HepG2 (cell line): ENCODE measurements around the gene GABRR3. TPM values are rescaled to one million over a fixed set of nuclear protein-coding genes. Genes with fewer than 3 reads are reported as not detected.

Experiments used
- BCL6 ChIP-seq: IDR thresholded peaks from 2 replicates; pipeline ENCODE4 v1.6.1; 2016; ENCODE audit warnings: missing genetic modification reagents, missing compliant biosample characterization
- DMAP1 ChIP-seq: IDR thresholded peaks from 2 replicates; pipeline ENCODE4 v1.6.1; 2016
- EEA1 ChIP-seq: sonication (generic); formaldehyde crosslinking; IDR thresholded peaks from 2 replicates; pipeline ENCODE4 v1.5.1; 2020; ENCODE audit warnings: mild to moderate bottlenecking, missing genetic modification reagents, borderline replicate concordance
- GATAD1 ChIP-seq: IDR thresholded peaks from 2 replicates; pipeline ENCODE4 v1.6.1; 2016; ENCODE audit warnings: missing genetic modification reagents, missing compliant biosample characterization
- KDM1A ChIP-seq: IDR thresholded peaks from 2 replicates; pipeline ENCODE4 v1.6.1; 2016; ENCODE audit warnings: missing compliant biosample characterization
- MED13 ChIP-seq: sonication (generic); formaldehyde crosslinking; IDR thresholded peaks from 2 replicates; pipeline ENCODE4 v1.5.0; 2020; ENCODE audit warnings: missing genetic modification reagents
- MEIS1 ChIP-seq: sonication (generic); formaldehyde crosslinking; IDR thresholded peaks from 2 replicates; pipeline ENCODE4 v1.9.0; 2021; ENCODE audit warnings: mild to moderate bottlenecking, missing genetic modification reagents, moderate library complexity, borderline replicate concordance
- MIXL1 ChIP-seq: IDR thresholded peaks from 2 replicates; pipeline ENCODE4 v1.6.1; 2016
- MYC ChIP-seq: sonication (generic); formaldehyde crosslinking; IDR thresholded peaks from 2 replicates; pipeline ENCODE4 v1.9.0; 2021; ENCODE audit warnings: missing genetic modification reagents, borderline replicate concordance
- RARA ChIP-seq: IDR thresholded peaks from 2 replicates; pipeline ENCODE4 v1.6.1; 2016; ENCODE audit warnings: missing genetic modification reagents, missing compliant biosample characterization
- REPIN1 ChIP-seq: sonication (generic); formaldehyde crosslinking; IDR thresholded peaks from 2 replicates; pipeline ENCODE4 v1.8.0; 2022; ENCODE audit warnings: missing genetic modification reagents, low read depth, mild to moderate bottlenecking, borderline replicate concordance
- RXRB ChIP-seq: IDR thresholded peaks from 2 replicates; pipeline ENCODE4 v1.6.1; 2016; ENCODE audit warnings: borderline replicate concordance, missing genetic modification reagents, missing compliant biosample characterization
- SMAD3 ChIP-seq: sonication (generic); formaldehyde crosslinking; IDR thresholded peaks from 2 replicates; pipeline ENCODE4 v1.4.0; 2020; ENCODE audit warnings: missing genetic modification reagents
- SMC3 ChIP-seq: IDR thresholded peaks from 2 replicates; pipeline ENCODE4 v1.6.1; 2011; ENCODE audit warnings: low read length, improper control_type of control experiment
- SP5 ChIP-seq: IDR thresholded peaks from 2 replicates; pipeline ENCODE4 v1.6.1; 2016; ENCODE audit warnings: low read depth, borderline replicate concordance
- TBX2 ChIP-seq: sonication (generic); formaldehyde crosslinking; IDR thresholded peaks from 2 replicates; pipeline ENCODE4 v1.5.0; 2020; ENCODE audit warnings: missing genetic modification reagents, mild to moderate bottlenecking, borderline replicate concordance
- ZNF274 ChIP-seq: sonication (generic); formaldehyde crosslinking; IDR thresholded peaks from 2 replicates; pipeline ENCODE4 v1.5.1; 2020; ENCODE audit warnings: mild to moderate bottlenecking, missing genetic modification reagents
- ZNF562 ChIP-seq: sonication (generic); formaldehyde crosslinking; IDR thresholded peaks from 2 replicates; pipeline ENCODE4 v1.8.0; 2022; ENCODE audit warnings: missing genetic modification reagents, borderline replicate concordance
- ZNF652 ChIP-seq: IDR thresholded peaks from 2 replicates; pipeline ENCODE4 v1.6.1; 2016; ENCODE audit warnings: low read depth, borderline replicate concordance
- ZNF878 ChIP-seq: sonication (generic); formaldehyde crosslinking; IDR thresholded peaks from 2 replicates; pipeline ENCODE4 v1.8.1; 2023; ENCODE audit warnings: mild to moderate bottlenecking, missing genetic modification reagents, moderate library complexity
- polyA plus RNA-seq, 8 experiments: library from polyadenylated mRNA; depleted of rRNA in 3 of 8; stranded (reverse) in 7 of 8; unstranded in 1 of 8; fragments of >200 nt; fragmentation: Illumina TruSeq in 4 of 8; extraction: Trizol in 4 of 8; gene quantifications; 2 replicates each; pipeline versions ENCODE4 v1.2.1 to v1.2.3, GENCODE V29; 2011 to 2016; ENCODE audit warnings: low read depth in 4 of 8, missing spikeins in 1 of 8, mixed read lengths in 1 of 8; ENCODE audit not compliant: insufficient read depth in 1 of 8
- total RNA-seq, 5 experiments: library from RNA; depleted of rRNA; stranded (reverse); fragments of >200 nt; fragmentation: Illumina TruSeq; extraction: Trizol; gene quantifications; 2 replicates each; pipeline ENCODE4 v1.2.3, GENCODE V29; 2016; ENCODE audit warnings: low read depth in 1 of 5
- TF ChIP-seq, protein P1 (sequence below): sonication (generic); formaldehyde crosslinking; IDR thresholded peaks from 2 replicates; pipeline ENCODE4 v1.4.0; 2020; ENCODE audit warnings: missing genetic modification reagents, borderline replicate concordance
- TF ChIP-seq, protein P2 (sequence below): sonication (generic); formaldehyde crosslinking; IDR thresholded peaks from 2 replicates; pipeline ENCODE4 v1.4.0; 2020; ENCODE audit warnings: missing genetic modification reagents
- TF ChIP-seq, protein P3 (sequence below), 2 experiments: IDR thresholded peaks; 2 replicates each; pipeline ENCODE4 v1.6.1; 2011 to 2012; ENCODE audit warnings: low read length in 2 of 2, borderline replicate concordance in 1 of 2, low read depth in 1 of 2, mild to moderate bottlenecking in 1 of 2, moderate library complexity in 1 of 2
- TF ChIP-seq, protein P4 (sequence below): IDR thresholded peaks from 2 replicates; pipeline ENCODE4 v1.6.1; 2018; ENCODE audit warnings: missing genetic modification reagents, mild to moderate bottlenecking, missing compliant biosample characterization

Gene GABRR3
- total and polyA plus RNA-seq, 2 of the 13 experiments (the other 11 are each of a cell fraction or from before 2014, with no cell fraction given), result 0.42 to 0.83 TPM

DNA sequence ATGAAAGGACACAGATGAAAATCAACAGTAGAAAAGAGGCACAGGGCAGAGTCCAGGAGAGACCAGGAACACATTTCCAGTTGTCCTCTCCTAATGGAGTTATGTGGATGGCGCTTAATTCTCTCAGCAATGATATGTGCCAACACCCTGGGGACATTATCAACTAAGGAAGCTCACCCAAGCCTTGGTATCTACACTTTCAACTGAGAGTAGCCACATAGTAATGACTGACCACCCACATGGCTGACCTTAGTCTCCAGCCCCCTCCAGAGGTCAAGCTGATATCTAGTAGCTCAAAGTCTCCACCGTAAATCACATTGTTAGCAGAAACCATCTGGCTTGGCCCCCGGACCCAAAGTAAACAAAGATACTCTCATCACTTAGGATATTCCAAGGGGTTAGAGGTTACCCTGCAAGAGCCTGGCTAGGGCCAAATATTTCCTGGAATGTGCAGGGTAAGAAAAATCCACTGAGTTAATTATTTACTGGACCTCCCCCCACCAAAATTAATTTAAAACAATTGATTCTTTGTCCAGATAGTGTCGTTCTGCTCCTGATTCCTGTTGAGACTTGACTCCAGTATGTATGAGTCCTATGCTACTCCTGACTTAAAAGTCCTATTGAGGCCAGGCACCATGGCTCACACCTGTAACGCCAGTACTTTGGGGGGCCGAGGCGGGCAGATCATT, 24.8 kb downstream of the GABRR3 start (continued):
- TF ChIP-seq, protein P1, sequence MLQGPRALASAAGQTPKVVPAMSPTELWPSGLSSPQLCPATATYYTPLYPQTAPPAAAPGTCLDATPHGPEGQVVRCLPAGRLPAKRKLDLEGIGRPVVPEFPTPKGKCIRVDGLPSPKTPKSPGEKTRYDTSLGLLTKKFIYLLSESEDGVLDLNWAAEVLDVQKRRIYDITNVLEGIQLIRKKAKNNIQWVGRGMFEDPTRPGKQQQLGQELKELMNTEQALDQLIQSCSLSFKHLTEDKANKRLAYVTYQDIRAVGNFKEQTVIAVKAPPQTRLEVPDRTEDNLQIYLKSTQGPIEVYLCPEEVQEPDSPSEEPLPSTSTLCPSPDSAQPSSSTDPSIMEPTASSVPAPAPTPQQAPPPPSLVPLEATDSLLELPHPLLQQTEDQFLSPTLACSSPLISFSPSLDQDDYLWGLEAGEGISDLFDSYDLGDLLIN (CRISPR knock-in tag), result no peak
- TF ChIP-seq MYC (CRISPR knock-in tag), result peak; percentile 71; the same call in 1 of the 2 replicates
- no peak for TF ChIP-seq ZNF562
- TF ChIP-seq SMC3, result peak; percentile 33; the same call in 1 of the 2 replicates
- TF ChIP-seq ZNF878 (CRISPR knock-in tag), result peak; percentile 80; the same call in 1 of the 2 replicates
- peak; percentile 71; the same call in 1 of the 2 replicates for TF ChIP-seq MED13 (CRISPR knock-in tag)
- peak; percentile 46; the same call in 1 of the 2 replicates for TF ChIP-seq KDM1A (CRISPR knock-in tag)
- TF ChIP-seq EEA1 (CRISPR knock-in tag), result no peak
- TF ChIP-seq RXRB, result no peak
- TF ChIP-seq, protein P2, sequence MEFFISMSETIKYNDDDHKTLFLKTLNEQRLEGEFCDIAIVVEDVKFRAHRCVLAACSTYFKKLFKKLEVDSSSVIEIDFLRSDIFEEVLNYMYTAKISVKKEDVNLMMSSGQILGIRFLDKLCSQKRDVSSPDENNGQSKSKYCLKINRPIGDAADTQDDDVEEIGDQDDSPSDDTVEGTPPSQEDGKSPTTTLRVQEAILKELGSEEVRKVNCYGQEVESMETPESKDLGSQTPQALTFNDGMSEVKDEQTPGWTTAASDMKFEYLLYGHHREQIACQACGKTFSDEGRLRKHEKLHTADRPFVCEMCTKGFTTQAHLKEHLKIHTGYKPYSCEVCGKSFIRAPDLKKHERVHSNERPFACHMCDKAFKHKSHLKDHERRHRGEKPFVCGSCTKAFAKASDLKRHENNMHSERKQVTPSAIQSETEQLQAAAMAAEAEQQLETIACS (CRISPR knock-in tag), result no peak
- TF ChIP-seq MIXL1, result peak; percentile 85; the same call in 1 of the 2 replicates
- 0 out of 2 replicates have a peak, but pooled peaks have one; percentile 45 for TF ChIP-seq DMAP1 (CRISPR knock-in tag)
- peak; percentile 62; the same call in 1 of the 2 replicates for TF ChIP-seq MEIS1 (CRISPR knock-in tag)
- TF ChIP-seq, protein P3, sequence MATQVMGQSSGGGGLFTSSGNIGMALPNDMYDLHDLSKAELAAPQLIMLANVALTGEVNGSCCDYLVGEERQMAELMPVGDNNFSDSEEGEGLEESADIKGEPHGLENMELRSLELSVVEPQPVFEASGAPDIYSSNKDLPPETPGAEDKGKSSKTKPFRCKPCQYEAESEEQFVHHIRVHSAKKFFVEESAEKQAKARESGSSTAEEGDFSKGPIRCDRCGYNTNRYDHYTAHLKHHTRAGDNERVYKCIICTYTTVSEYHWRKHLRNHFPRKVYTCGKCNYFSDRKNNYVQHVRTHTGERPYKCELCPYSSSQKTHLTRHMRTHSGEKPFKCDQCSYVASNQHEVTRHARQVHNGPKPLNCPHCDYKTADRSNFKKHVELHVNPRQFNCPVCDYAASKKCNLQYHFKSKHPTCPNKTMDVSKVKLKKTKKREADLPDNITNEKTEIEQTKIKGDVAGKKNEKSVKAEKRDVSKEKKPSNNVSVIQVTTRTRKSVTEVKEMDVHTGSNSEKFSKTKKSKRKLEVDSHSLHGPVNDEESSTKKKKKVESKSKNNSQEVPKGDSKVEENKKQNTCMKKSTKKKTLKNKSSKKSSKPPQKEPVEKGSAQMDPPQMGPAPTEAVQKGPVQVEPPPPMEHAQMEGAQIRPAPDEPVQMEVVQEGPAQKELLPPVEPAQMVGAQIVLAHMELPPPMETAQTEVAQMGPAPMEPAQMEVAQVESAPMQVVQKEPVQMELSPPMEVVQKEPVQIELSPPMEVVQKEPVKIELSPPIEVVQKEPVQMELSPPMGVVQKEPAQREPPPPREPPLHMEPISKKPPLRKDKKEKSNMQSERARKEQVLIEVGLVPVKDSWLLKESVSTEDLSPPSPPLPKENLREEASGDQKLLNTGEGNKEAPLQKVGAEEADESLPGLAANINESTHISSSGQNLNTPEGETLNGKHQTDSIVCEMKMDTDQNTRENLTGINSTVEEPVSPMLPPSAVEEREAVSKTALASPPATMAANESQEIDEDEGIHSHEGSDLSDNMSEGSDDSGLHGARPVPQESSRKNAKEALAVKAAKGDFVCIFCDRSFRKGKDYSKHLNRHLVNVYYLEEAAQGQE (IDR thresholded peaks at IDR 0.05; ENCODE audit: borderline replicate concordance in 1 of 2, low read depth in 1 of 2, low read length in 2 of 2), result 0 out of 4 replicates have a peak, but pooled peaks of 1 of the 2 experiments have one; percentile 26
- TF ChIP-seq RARA (CRISPR knock-in tag), result peak; percentile 58
- TF ChIP-seq ZNF274 (CRISPR knock-in tag), result no peak
- peak; percentile 86 for TF ChIP-seq TBX2
- TF ChIP-seq BCL6 (CRISPR knock-in tag), result peak; percentile 93
- TF ChIP-seq SMAD3 (CRISPR knock-in tag), result 0 out of 2 replicates have a peak, but pooled peaks have one; percentile 72
- peak; percentile 86; the same call in 1 of the 2 replicates for TF ChIP-seq REPIN1 (CRISPR knock-in tag)
- peak; percentile 27; the same call in 1 of the 2 replicates for TF ChIP-seq SP5 (CRISPR knock-in tag)
- TF ChIP-seq GATAD1 (CRISPR knock-in tag), result peak; percentile 40; the same call in 1 of the 2 replicates
- no peak for TF ChIP-seq ZNF652
- TF ChIP-seq, protein P4, sequence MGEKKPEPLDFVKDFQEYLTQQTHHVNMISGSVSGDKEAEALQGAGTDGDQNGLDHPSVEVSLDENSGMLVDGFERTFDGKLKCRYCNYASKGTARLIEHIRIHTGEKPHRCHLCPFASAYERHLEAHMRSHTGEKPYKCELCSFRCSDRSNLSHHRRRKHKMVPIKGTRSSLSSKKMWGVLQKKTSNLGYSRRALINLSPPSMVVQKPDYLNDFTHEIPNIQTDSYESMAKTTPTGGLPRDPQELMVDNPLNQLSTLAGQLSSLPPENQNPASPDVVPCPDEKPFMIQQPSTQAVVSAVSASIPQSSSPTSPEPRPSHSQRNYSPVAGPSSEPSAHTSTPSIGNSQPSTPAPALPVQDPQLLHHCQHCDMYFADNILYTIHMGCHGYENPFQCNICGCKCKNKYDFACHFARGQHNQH (CRISPR knock-in tag), result no peak
